GM21423 (cell line): Measurements from ENCODE around the gene SLC24A3.

ENCODE experiments used
- ATAC-seq: cut with Tn5 transposase; IDR thresholded peaks from one replicate; pipeline ENCODE4 v1.9.1; 2021; ENCODE audit warnings: mild to moderate bottlenecking, moderate library complexity; ENCODE audit not compliant: unreplicated experiment

The SLC24A3 gene

DNA sequence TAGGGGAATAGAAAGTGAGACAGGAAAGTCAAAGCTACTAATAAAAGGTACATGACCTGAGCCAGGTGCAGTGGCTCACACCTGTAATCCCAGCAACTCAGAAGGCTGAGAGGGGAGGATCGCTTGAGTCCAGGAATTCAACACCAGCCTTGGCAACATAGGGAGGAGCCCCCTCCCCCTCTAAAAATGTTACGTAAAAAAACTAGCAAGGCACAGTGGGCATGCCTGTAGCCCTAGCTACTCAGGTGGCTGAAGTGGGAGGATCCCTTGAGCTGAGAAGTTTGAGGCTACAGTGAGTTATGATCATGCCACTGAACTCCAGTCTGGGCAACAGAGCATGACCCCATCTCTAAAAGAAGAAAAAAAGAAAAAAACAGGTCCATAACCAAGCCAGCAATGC, 359.6 kb downstream of the SLC24A3 start:
- ATAC-seq, result no peak

DNA sequence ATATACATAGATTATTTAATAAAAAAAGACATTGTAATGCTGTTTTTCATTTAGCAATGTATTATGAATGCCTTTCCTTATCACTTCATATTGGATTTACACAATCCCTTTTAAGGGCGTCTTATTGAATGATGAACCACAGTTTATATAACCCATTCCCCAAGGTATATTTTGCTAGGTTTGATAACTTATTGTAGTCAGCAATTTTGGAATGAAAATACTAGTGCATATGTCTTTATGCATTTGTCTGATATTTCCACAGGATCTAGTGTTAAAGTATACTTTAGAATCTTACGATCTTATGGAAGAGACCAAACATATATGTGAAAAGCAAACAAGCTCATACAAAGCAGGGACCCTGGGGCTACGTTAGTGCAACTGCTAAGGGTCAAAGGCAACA, 365.2 kb downstream of the SLC24A3 start:
- no peak for ATAC-seq

DNA sequence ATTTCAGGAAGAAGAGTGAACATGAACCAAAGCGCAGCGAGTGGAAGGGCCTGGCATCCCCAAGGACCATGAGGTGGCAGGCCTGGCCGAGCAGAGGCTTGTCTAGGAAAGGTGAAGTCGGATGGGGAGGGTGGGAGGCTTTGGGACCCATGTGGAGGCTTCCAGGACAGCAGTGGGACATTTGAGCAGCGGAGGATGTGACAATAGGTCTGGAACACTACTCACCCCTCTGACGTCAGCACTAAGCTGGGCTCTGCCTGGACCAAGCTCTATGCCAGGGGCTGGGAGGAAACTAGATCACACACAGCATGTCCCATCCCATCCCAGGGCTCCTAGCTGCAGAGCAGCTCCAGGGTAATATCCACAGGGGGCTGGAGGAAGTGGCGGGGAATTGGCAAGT, 370.3 kb downstream of the SLC24A3 start:
- no peak for ATAC-seq

DNA sequence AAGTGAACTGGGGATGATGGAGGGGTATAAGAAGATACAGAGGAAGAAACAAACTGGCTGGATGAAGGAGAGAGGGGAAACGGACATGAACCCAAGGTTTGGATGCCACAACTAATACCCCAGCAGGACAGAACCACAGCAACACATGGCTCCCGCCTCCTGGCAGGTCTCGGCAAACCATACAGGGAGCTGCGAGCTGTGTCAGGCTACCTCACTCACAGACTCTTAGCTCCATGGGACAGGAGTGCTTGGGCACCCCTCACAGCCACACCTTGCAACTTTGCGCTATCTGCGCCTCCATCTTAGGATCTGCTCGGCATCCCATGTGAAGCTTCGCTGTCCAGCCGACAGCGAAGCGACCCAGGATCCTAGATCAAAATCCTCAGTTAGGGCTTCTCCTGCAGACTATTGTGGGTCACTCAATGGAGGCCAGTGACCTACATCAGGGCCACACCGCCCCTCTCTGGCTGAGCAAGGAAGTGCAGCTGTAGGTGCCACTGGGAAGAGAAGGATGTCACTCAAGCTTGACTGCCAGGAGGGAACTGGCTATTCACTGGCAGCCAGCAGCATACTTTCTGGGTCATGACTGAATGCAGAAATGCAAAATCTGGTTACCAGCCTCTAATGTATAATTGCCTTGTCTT, 371.2 kb downstream of the SLC24A3 start:
- no peak for ATAC-seq

DNA sequence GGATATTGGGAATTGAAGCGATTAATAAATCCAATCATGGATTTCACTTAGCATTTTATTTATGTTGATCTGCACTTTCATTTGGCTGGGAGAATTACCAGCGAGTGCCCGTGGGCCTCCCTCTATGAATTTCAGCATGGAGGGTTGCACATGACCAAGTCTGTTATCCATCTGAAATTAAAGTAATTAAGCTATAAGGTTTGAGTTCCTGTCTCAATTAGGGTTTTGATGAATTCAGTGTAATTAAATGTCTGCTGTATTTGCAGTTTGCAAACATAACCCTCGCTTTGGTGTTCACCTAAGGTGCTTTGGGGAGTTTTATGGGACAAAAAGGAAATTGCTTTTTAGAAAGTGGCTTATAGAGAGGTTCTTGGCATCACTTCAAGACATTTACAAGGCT, 375.8 kb downstream of the SLC24A3 start:
- ATAC-seq, result no peak

DNA sequence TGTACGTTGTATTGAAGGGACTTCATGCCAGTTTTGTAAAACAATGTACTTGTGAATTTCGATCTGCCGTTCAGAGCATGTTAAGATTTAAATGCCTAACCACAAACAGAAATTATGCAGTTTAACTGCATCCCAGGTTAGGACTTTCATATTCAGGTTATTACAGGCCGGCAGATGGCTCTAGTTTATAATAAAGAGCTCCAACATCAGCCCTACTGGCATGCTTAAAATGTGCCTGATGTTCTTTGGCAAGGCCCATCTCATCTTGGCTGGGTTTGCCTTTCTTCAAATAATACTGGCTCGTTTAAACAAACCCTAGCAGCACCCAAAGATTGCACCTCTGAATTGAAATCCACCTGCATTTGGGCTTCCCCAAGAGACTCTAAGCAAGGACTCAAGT, 376.3 kb downstream of the SLC24A3 start:
- ATAC-seq, result no peak

DNA sequence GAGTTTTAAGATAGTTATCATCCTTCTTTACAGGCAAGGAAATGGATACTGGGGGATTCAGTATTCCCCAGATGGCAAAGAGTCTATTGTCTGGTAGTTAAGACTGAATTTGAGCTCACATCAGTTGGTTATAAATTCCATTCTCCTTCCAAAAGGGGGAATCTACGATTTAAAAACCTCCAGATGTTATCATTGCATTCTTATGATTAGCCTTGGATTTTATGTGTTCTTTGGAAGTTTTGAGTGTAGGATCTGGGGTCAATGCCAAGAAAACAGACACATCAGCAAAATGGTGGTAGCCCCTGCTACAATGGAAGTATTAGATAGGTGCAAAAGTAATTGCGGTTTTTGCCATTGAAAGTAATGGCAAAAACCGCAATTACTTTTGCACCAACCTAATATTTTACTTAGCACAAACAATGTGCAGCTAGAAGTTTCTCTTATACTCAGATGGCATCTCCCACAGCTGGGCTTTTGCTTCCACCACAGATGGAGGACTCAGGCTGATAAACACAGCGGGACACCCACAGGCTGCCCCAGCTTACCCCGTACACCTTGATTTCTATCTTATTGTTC, 377.4 kb downstream of the SLC24A3 start:
- no peak for ATAC-seq

DNA sequence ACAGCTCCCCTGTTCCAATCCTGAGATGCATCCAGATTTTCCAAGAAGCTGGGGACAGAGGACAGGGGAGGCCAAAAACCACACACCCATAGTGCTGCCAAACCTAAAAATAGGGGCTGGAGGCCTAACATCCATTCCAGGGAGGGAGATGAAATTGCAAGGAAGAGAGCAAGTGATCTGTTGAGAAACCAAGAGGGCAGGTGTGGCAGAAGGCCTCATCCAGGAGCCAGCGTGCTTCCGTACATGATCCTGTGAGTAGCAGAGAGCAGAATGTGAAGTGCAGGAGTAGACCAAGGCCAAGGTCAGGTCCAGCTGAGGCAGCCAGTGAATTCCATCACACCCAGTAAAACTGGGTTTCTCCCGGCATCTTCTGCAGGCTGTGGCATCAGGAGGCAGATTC, 377.9 kb downstream of the SLC24A3 start:
- ATAC-seq, result no peak

DNA sequence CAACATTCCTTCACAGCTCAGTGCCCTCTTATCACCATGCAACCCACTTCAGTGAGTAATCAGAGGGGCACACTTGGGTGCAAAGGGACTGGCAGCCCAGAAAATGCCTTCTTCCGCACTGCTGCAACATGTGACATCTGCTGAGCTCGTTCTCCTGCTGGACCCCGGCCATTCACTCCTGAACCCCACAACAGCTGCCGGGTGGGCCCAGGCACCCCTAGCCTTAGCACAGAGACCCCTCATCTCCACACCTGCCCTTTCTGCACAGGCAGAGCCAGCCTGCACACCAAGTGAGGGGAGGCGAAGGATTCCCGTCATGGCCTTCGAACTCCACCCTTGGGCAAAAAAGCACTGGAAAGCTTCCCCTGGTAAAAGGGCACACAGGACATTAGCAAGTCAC, 381.3 kb downstream of the SLC24A3 start:
- ATAC-seq, result no peak

DNA sequence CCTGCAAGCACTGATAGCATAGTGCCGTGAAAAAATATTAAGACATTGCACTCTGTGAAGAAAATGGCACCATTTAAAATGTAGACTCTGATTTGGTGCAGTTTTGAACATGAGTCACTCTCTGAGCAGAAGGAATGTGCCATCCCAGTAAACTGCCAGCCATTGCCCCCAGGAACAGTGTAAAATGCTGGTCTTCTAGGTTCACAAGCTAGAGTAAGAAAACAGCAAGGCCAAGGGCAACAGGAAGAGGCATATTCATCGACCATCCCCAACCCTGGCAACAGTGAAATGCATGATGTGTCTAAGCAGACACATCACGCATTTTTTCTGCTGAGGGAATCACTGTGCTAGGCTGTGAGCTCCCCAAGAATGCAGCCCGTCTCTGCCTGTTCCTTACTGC, 382.5 kb downstream of the SLC24A3 start:
- ATAC-seq, result no peak

DNA sequence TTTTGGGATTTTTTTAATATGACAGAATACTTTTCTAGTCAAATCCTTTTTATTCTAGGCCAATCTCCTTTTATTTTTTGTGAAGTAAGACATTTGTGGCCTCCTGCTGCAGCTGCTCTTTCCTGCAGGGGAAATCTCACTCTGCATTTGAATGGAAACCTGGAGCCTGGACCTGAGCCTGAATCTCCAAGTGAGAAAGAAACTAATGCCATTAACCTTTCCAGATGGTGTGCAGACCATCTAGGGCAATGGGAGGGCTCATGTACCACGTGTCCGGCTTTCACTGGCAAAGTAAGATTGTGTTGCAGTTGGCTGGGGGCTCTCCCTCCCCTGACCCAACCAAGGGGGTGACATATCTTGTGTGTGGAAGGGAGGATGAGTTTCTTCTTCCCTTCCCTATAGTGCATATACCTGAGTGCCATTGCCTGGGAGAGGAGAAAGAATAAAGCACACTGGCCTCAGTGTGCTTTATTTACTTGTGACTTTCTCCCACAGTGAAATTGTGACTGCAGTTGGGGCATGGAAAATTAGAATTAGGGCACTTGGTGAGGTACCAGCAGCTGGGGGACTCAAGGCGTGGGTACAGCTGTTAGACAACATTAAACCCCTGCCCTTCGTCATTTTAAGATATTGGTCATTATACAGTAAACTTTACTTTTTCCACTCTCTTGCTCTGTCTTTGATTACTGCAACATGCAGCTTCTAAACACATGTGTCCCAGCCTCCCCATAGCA, 385.8 kb downstream of the SLC24A3 start:
- ATAC-seq, result no peak

DNA sequence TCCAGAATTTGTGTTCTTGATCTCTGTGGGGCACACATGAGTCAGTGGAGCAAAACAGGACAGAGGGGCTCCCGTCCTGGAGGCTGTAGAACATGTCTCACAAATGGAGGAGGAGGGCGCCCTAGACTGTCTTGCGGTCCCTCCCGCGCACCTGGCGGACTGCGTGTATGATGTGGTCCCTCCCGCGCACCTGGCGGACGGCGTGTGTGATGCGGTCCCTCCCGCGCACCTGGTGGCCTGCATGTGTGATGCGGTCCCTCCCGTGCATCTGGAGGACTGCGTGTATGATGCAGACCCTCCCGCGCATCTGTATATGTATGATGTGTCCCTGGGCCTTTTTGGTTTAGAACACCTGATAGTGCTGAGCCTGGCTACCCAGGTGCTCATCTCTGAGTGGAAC, 386.8 kb downstream of the SLC24A3 start:
- ATAC-seq, result no peak

DNA sequence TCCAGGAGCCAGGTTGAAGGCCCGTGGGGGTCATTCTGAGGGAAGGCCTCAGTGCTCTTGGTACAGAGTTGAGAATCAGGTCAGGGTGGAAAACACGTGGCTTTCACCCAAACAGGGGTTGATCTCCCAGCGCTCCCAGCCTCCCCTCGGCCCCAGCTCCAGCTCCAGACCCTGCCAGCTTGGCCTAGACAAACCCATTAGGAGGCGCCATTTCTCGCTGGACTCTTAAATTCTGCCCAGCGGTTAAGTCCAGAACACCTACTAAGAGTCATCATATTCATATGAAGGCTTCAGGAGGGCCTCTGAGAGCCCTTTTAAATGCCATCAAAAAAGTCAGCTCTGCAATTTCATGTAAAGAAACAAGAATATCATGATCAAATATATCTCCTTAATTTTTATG, 387.6 kb downstream of the SLC24A3 start:
- no peak for ATAC-seq

DNA sequence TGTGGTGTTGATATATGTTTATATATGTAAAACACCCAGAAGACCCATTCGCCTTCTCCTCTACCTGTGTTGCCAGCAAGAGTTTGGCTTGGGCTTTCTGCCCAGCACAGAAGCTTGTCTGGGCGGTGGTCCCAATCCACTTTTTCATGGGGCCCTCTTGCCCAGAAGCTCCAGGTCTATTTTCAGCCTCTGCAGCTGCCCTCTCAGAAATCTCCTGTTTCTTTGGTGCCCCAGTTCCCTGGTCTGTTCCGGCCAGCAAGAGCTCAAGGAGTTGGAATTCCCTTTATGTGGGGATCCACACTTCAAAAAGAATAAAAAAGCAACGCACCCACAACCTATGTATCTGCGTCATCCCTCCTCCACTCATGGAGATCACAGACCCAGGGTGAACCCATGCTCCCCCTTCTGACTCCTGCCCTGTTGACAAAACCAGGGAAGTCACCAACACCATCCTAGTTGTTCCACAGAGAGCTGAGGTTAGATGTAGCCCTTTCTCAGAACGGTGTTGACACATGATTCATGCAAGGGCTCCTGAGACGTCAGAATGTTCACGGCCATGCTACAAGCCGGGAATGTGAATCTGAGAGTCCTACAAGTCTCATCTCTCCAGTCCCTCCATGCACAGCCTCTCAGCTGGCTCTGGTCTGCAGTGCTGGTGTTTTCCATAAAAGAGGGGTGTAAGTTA, 388.8 kb downstream of the SLC24A3 start:
- no peak for ATAC-seq

DNA sequence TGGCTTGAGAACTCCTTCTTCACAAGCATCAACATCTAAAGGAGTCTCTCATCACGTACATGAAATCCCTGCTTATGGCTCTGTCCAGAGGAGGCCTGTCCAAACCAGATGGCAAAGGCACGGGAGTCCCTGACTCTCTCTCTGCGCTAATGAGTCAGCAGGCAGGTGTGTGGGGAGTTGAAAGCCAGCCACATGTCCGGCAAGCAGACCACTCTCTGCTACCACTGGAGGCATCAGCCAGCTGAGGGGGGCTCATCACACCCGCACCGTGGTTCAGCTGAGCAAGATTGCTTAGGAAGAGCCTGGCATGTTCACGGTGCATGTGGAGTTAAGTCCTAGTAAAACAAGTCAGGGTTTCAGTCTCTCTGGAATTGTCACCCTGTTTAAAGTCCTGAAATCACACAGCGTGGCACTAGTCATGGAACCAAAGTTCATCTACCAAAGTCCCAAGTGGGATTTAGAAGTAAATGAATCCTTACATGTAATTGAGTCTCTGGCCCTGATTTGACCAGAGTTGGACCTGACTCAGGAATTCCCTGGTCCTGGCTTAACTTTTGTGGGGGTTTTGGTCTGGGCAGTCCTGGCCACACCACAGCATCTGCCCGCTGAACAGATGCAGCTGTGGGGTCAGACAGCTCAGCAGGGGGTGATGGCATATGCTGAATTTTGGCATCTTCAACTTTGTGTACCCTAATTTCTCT, 390.4 kb downstream of the SLC24A3 start:
- no peak for ATAC-seq

DNA sequence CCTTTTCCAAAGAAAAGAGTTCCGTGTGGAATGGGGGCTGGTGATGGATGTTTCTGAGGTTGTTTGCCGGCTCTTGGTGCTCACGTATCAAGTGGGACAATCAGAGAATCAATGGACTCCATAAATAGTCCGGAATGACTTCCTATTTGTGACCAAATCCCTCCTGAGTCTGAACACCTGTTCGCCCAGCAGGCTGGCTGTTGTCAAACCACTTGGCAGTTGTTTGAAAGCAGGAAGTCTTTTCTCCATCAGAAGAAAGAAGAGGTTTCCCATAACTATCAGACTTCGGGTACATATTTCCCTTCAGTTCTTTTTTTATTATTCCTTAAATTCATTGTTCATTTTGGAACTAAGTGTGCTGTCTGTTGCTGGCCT, 390.9 kb downstream of the SLC24A3 start:
- ATAC-seq, result no peak

DNA sequence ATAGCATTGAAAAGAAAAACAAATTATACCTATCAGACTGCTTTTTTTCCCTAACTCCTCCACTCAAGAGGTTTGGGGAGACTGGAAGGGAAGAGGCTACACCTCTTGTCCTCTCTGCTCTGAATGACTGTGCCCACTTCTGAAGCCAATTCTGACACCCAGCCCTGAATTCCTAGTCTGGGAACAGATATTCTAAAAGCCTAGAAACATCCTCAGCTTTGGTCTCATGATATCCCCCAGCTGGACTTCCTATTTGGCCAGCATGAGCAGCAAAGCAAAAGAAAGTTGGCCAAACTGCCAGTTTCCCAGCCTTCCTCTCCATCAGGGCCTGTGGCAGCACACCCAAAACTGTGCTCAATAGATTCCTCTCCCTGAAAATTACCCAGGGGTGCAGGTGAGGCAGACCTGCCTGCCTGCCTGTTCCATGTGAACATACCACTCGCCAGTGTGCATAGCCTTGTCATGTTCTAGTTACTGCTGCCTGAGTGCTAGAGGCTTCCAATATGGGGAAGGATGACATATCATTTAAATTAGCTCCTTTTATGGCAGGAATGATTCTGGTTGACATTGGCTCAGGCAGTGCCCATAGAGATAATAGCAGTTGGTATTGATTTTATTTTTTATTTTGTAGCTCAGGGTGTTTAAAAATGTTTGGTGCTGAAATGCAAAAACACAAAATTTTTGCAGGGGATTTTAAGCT, 393.5 kb downstream of the SLC24A3 start:
- ATAC-seq, result no peak

DNA sequence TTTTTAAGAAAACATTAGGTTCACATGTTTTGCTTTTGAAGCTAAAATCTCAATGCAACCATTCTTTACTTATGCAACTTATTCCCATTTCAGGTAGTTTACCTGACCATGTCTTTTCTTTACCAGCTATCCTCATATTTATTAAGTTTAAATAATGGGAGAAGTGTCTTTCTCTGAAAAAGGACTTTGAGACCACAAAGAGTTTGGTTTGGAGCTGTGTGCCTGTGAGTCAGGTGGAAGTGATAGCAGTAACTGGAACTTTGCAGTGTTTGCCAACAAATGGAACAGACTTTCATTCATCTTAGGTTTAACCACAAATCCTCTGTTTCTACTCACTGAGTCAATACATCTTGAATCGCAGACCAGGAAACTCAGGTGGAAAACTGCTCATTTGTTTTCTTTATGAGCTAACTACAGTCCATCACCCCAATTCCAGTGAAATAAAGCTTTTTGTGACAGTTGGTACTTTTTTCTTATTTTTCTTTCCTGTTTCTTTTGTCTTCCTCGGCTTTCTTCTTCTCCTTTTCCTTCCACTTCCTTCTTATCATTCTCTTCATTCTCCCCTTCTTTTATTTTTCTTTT, 397.3 kb downstream of the SLC24A3 start:
- ATAC-seq, result no peak

DNA sequence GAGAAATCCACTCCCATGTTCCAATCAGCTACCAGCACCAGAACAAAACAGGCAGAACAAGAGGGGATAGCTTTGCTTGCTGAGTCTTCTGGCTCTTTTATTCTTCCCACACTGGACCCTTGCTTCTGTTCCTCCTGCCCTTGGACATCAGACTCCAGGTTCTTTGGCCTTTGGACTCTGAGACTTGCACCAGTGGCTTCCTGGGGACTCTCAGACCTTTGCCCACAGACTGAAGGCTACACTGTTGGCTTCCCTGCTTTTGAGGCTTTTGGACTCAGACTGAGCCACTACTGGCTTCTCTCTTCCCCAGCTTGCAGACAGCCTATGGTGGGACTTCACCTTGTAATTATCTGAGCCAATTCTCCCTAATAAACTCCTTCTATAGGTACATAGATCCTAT, 403.2 kb downstream of the SLC24A3 start:
- ATAC-seq, result no peak

DNA sequence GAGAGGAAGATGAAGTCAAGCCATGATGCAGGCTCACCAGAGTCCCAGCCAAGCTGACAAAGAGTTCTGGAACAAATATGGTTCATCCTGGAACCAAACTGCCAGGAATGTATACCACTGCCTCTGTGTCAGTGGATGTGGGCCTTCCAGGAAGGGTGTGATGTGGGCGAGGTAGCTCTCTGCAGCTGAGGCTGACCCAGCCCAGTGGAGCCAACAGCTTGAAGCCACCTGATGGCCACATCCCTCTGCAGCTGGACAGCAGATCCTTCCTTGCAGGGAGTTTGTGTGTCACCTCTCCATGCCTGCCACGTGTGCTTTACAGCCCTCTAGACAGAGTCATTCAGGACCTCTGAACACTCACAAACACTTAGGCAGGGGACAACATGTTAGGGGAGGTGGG, 403.6 kb downstream of the SLC24A3 start:
- ATAC-seq, result no peak
